ENCODE measurements around the gene CNTD1. TPM values are rescaled to one million over a fixed set of nuclear protein-coding genes. Genes with fewer than 3 reads are reported as not detected.

The CNTD1 gene
- polyA plus RNA-seq, 2 of the 4 experiments (the other 2 are of a cell fraction) = 0.06 to 0.10 TPM

- no peak for ATAC-seq
- Histone ChIP-seq H3K4me1 (peaks cover 30% of the 10 kb centered on the region), H3K4me3 (no peak overlapping the region), H3K9me3 (no peaks in the 10 kb centered on the region), H3K27ac (peak overlapping the region; percentile 63 to 75), H3K4me2 (peak overlapping the region; percentile 65)
- WGBS (ENCODE audit: missing lambda C conversion rate) = 79% methylated on average over 21 of the region's 22 CpGs
- FAIRE-seq = no peak
- DNase-seq (ENCODE audit: low read depth in 1 of 2, low spot score in 1 of 2) = no peak
- ChIA-PET POLR2A (interaction anchor here (1.3 to 1.4 kb wide), 3 partner anchors 10 to 40 kb away, joined by 4 to 12 read pairs (median 6); partner anchors contain the start of genes BECN1 and VPS25), CTCF (interaction anchor here (0.9 to 1.5 kb wide), 3 partner anchors 9 to 37 kb away, joined by 3 to 4 read pairs (median 3); no protein-coding TSS in a partner anchor)
- no peak for TF ChIP-seq RCOR1 (IDR thresholded peaks at IDR 0.05; ENCODE audit: low read depth, low read length)
- no peak for TF ChIP-seq POLR2A (IDR thresholded peaks at IDR 0.05; ENCODE audit: low read length)
- TF ChIP-seq RARB (CRISPR knock-in tag; IDR thresholded peaks at IDR 0.05) = no peak
- no peak for TF ChIP-seq CHD4 (IDR thresholded peaks at IDR 0.05; ENCODE audit: borderline replicate concordance)
- TF ChIP-seq NR3C1 (IDR thresholded peaks at IDR 0.05) = no peak
- TF ChIP-seq, protein P1, sequence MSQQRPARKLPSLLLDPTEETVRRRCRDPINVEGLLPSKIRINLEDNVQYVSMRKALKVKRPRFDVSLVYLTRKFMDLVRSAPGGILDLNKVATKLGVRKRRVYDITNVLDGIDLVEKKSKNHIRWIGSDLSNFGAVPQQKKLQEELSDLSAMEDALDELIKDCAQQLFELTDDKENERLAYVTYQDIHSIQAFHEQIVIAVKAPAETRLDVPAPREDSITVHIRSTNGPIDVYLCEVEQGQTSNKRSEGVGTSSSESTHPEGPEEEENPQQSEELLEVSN (IDR thresholded peaks at IDR 0.05; ENCODE audit: borderline replicate concordance, low read depth) = no peak
- TF ChIP-seq KDM5A (IDR thresholded peaks at IDR 0.05) = no peak
- no peak for TF ChIP-seq TFCP2L1 (CRISPR knock-in tag; IDR thresholded peaks at IDR 0.05)
- no peak for TF ChIP-seq CEBPB (IDR thresholded peaks at IDR 0.05)
- TF ChIP-seq, protein P2, sequence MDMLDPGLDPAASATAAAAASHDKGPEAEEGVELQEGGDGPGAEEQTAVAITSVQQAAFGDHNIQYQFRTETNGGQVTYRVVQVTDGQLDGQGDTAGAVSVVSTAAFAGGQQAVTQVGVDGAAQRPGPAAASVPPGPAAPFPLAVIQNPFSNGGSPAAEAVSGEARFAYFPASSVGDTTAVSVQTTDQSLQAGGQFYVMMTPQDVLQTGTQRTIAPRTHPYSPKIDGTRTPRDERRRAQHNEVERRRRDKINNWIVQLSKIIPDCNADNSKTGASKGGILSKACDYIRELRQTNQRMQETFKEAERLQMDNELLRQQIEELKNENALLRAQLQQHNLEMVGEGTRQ (IDR thresholded peaks at IDR 0.05) = no peak
- TF ChIP-seq, protein P3, sequence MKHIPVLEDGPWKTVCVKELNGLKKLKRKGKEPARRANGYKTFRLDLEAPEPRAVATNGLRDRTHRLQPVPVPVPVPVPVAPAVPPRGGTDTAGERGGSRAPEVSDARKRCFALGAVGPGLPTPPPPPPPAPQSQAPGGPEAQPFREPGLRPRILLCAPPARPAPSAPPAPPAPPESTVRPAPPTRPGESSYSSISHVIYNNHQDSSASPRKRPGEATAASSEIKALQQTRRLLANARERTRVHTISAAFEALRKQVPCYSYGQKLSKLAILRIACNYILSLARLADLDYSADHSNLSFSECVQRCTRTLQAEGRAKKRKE (CRISPR knock-in tag; IDR thresholded peaks at IDR 0.05; ENCODE audit: low read depth) = no peak
- TF ChIP-seq RNF2 (IDR thresholded peaks at IDR 0.05; ENCODE audit: borderline replicate concordance, low read depth) = no peak
Observed at GRCh38 chr17:42783791-42784138, 14.9 kb upstream of the CNTD1 start.

GRCh38 chr17:42784409-42784808 lies 14.3 kb upstream of the CNTD1 start:
- no peak overlapping the region for H3K4me2 ChIP-seq
- peaks cover 30% of the 10 kb centered on the region for H3K4me1 ChIP-seq
- WGBS (ENCODE audit: missing lambda C conversion rate) = 94% methylated on average over 25 of the region's 25 CpGs
- H3K9me3 ChIP-seq = no peaks in the 10 kb centered on the region
- ChIA-PET POLR2A (no interaction called here), CTCF (interaction anchor here (1.3 to 3.6 kb wide), 3 partner anchors 10 to 36 kb away, joined by 3 to 14 read pairs (median 4); no protein-coding TSS in a partner anchor)
- ATAC-seq = no peak
- H3K4me3 ChIP-seq = no peak overlapping the region
- FAIRE-seq = no peak
- no peak for TF ChIP-seq HOXB13 (CRISPR knock-in tag; IDR thresholded peaks at IDR 0.05; ENCODE audit: low read depth)
- no peak for TF ChIP-seq EP300 (IDR thresholded peaks at IDR 0.05)
- no peak for TF ChIP-seq POLR2AphosphoS2 (conservative IDR thresholded peaks at IDR 0.05; ENCODE audit: low read length)
- no peak for TF ChIP-seq HMGXB4 (CRISPR knock-in tag; IDR thresholded peaks at IDR 0.05; ENCODE audit: borderline replicate concordance)
- no peak for TF ChIP-seq ZFP36 (IDR thresholded peaks at IDR 0.05; ENCODE audit: borderline replicate concordance, partially characterized antibody)
- H3K27ac ChIP-seq = peak overlapping the region in 1 of 2 experiments; percentile 75; a peak in 2 of 6 replicates
- DNase-seq (ENCODE audit: low read depth in 1 of 2, low spot score in 1 of 2) = no peak

- H3K4me3 ChIP-seq = no peak overlapping the region
- no peak for ATAC-seq
- ChIA-PET POLR2A (no interaction called here), CTCF (interaction anchor here (0.7 to 3.6 kb wide), 7 partner anchors 11 to 237 kb away, joined by 3 to 14 read pairs (median 5); partner anchors contain the start of genes BECN1, PSMC3IP and VPS25)
- H3K9me3 ChIP-seq = no peaks in the 10 kb centered on the region
- no peak for FAIRE-seq
- H3K27ac ChIP-seq = no peak overlapping the region
- peaks cover 25% of the 10 kb centered on the region for H3K4me1 ChIP-seq
- no peak overlapping the region for H3K4me2 ChIP-seq
- no peak for DNase-seq (ENCODE audit: low read depth in 1 of 2, low spot score in 1 of 2)
- 82% methylated on average over 52 of the region's 52 CpGs for WGBS (ENCODE audit: missing lambda C conversion rate)
- TF ChIP-seq EHMT2 (IDR thresholded peaks at IDR 0.05; ENCODE audit: low read depth) = no peak
- TF ChIP-seq, protein P3 (CRISPR knock-in tag; IDR thresholded peaks at IDR 0.05; ENCODE audit: low read depth) = no peak
- TF ChIP-seq JUNB (IDR thresholded peaks at IDR 0.05) = no peak
- TF ChIP-seq, protein P4, sequence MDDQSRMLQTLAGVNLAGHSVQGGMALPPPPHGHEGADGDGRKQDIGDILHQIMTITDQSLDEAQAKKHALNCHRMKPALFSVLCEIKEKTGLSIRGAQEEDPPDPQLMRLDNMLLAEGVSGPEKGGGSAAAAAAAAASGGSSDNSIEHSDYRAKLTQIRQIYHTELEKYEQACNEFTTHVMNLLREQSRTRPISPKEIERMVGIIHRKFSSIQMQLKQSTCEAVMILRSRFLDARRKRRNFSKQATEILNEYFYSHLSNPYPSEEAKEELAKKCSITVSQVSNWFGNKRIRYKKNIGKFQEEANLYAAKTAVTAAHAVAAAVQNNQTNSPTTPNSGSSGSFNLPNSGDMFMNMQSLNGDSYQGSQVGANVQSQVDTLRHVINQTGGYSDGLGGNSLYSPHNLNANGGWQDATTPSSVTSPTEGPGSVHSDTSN (IDR thresholded peaks at IDR 0.05) = no peak
- TF ChIP-seq ZFP36 (IDR thresholded peaks at IDR 0.05; ENCODE audit: borderline replicate concordance, partially characterized antibody) = no peak
- no peak for TF ChIP-seq NPAS2 (CRISPR knock-in tag; IDR thresholded peaks at IDR 0.05; ENCODE audit: borderline replicate concordance)
- TF ChIP-seq CEBPB (IDR thresholded peaks at IDR 0.05) = no peak
- TF ChIP-seq MYC (IDR thresholded peaks at IDR 0.05; ENCODE audit: borderline replicate concordance, low read length) = no peak
- TF ChIP-seq CHD4 (IDR thresholded peaks at IDR 0.05; ENCODE audit: borderline replicate concordance) = no peak
- TF ChIP-seq TP53 (CRISPR knock-in tag; IDR thresholded peaks at IDR 0.05) = no peak
- no peak for TF ChIP-seq MAZ (IDR thresholded peaks at IDR 0.05; ENCODE audit: borderline replicate concordance, low read depth, low read length)
- TF ChIP-seq HOXB13 (CRISPR knock-in tag; IDR thresholded peaks at IDR 0.05; ENCODE audit: low read depth) = no peak
- no peak for TF ChIP-seq PHF8 (IDR thresholded peaks at IDR 0.05; ENCODE audit: borderline replicate concordance, low read depth)
- no peak for TF ChIP-seq HES2 (IDR thresholded peaks at IDR 0.05)
Observed at GRCh38 chr17:42784811-42785592, 13.7 kb upstream of the CNTD1 start.

Measured in A549 (cell line).